Upper lobe of right lung (tissue), 1 donor: Measurements from ENCODE around the gene RAP1GAP2. TPM values are rescaled to one million over a fixed set of nuclear protein-coding genes. Genes with fewer than 3 reads are reported as not detected.
A peak's percentile ranks its signal among the peaks of the same experiment; 100 is the strongest.

Source experiments
- ATAC-seq: fragments of 200-7000 bp; cut with Tn5 transposase; one replicate; pipeline ENCODE4 v1.9.1; 2020; ENCODE audit warnings: mild to moderate bottlenecking, moderate library complexity
- DNase-seq: peaks from one replicate; pipeline ENCODE4 v3.0.0-alpha.2; 2020
- H3K27ac ChIP-seq: fragments of 200-600 bp; one replicate; pipeline ENCODE4 v1.8.0; 2022
- H3K27me3 ChIP-seq: fragments of 200-600 bp; one replicate; pipeline ENCODE4 v1.8.0; 2022; ENCODE audit warnings: mild to moderate bottlenecking
- H3K36me3 ChIP-seq: fragments of 200-600 bp; one replicate; pipeline ENCODE4 v1.8.0; 2022
- H3K4me1 ChIP-seq: fragments of 200-600 bp; one replicate; pipeline ENCODE4 v1.8.0; 2022
- H3K4me3 ChIP-seq: fragments of 200-600 bp; one replicate; pipeline ENCODE4 v1.8.0; 2022; ENCODE audit warnings: mild to moderate bottlenecking
- H3K9me3 ChIP-seq: fragments of 200-600 bp; one replicate; pipeline ENCODE4 v1.8.0; 2022
- intact Hi-C: fragments of 100-400 bp; cut with DNase I; formaldehyde crosslinking; loops from one replicate; pipeline ENCODE4 v1.11.0; 2022
- total RNA-seq: library from RNA; stranded (reverse); fragmentation: NEBNext Ultra II Directional; extraction: Animal tissue kit (Norgen Biotek cat#: 25700); gene quantifications from one replicate; pipeline ENCODE4 v1.2.1, GENCODE V29; 2021
- TF ChIP-seq, protein P1 (sequence below): fragments of 200-600 bp; IDR thresholded peaks from one replicate; pipeline ENCODE4 v1.8.0; 2022; ENCODE audit warnings: antibody characterized with exemption
- donor health status: DM: no; HTN: yes; CAD: no; lungs with severe emphysema.

RAP1GAP2 gene
- total RNA-seq, 1 donor from 2014 or later: 16.1 TPM

DNA sequence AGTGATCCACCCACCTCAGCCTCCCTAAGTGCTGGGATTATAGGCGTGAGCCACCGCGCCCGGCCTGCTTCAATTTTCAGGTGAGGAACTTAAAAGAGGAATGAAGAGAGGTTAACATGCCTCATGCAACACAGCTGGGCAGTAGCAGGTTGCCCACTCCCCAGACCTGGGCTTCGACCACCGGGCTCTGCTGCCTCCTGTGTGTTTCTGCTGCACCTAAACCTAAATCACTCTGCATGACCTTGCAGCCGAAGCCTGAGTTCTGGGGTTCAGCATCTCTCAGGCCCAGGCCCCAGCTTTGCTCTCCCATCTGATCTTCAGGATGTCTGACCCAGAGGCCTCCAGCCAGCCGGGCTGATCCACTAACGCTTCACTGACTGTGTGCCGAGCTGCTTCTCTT lies 154.6 kb downstream of the RAP1GAP2 start:
- intact Hi-C loops: no loop called here
- no peaks in the 10 kb centered on the region for H3K4me1 ChIP-seq
- no peaks in the 10 kb centered on the region for H3K9me3 ChIP-seq
- no peaks in the 10 kb centered on the region for H3K27me3 ChIP-seq
- ATAC-seq: no peak
- TF ChIP-seq, protein P1, sequence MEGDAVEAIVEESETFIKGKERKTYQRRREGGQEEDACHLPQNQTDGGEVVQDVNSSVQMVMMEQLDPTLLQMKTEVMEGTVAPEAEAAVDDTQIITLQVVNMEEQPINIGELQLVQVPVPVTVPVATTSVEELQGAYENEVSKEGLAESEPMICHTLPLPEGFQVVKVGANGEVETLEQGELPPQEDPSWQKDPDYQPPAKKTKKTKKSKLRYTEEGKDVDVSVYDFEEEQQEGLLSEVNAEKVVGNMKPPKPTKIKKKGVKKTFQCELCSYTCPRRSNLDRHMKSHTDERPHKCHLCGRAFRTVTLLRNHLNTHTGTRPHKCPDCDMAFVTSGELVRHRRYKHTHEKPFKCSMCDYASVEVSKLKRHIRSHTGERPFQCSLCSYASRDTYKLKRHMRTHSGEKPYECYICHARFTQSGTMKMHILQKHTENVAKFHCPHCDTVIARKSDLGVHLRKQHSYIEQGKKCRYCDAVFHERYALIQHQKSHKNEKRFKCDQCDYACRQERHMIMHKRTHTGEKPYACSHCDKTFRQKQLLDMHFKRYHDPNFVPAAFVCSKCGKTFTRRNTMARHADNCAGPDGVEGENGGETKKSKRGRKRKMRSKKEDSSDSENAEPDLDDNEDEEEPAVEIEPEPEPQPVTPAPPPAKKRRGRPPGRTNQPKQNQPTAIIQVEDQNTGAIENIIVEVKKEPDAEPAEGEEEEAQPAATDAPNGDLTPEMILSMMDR: no peak
- H3K4me3 ChIP-seq: no peak overlapping the region
- peak; percentile 50 for DNase-seq
- no peak overlapping the region for H3K27ac ChIP-seq
- H3K36me3 ChIP-seq: no peaks in the 10 kb centered on the region

DNA sequence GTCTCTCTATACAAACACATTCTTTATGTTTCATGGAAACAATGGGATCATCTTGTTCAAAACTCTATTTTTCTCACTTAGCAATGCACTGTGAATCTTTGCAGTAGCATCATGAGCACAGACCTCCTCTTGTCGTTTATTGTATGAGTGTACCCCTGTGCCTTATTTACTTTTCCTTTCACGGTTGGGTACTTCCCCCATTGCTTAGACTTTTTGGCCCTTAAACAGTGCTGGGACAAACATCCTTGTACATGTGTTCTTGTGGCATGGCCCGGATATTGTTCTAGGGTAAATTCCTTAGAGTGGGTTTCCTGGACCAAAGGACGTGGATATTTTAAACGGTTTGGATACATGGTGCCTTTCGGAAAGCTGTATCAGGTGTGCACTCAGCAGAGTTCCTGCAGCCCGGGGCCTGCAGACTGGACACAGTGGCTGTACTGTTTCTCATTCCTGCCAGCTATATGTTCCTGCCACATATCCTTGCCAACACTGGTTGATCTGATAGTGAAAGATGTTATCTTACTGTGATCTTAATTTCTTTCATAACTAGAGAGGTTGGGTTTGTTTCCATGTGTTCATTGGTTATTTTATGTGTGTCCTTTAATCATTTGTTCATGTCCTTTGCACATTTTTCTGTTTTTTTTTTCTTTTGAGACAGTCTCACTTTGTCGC lies 156.1 kb downstream of the RAP1GAP2 start:
- Histone ChIP-seq H3K4me3 (no peak overlapping the region), H3K27me3 (no peaks in the 10 kb centered on the region), H3K4me1 (no peaks in the 10 kb centered on the region), H3K9me3 (no peaks in the 10 kb centered on the region), H3K36me3 (no peaks in the 10 kb centered on the region), H3K27ac (no peak overlapping the region)
- intact Hi-C loops: no loop called here
- TF ChIP-seq, protein P1: no peak
- DNase-seq (no peak), ATAC-seq (no peak)

DNA sequence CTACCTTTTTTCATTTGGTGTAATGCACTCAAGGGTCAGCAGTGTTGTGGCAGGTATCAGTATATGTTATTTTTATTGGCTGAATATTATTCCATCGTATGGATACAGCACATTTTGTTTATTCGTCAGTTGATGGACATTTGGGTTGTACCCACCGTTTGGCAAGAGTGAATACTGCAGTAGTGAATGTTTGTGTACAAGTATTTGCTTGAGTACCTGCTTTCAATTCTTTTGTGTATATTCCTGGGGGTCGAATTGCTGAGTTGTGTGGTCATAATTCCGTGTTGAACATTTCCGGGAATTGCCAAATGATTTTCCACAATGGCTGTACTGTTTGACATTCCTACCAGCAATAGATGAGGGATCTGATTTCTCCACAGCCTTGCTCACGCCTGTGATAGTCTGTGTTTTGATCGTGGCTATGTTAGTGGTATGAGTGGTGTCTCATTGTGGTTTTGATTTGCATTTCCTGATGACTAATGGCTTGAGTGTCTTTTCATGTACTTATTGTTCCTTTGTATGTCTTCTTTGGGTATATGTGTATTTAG lies 158.7 kb downstream of the RAP1GAP2 start:
- H3K27ac ChIP-seq: no peak overlapping the region
- no peaks in the 10 kb centered on the region for H3K9me3 ChIP-seq
- ATAC-seq: peak; percentile 53
- DNase-seq: no peak
- H3K4me1 ChIP-seq: no peaks in the 10 kb centered on the region
- TF ChIP-seq, protein P1: no peak
- intact Hi-C loops: no loop called here
- no peaks in the 10 kb centered on the region for H3K27me3 ChIP-seq
- no peak overlapping the region for H3K4me3 ChIP-seq
- no peaks in the 10 kb centered on the region for H3K36me3 ChIP-seq

DNA sequence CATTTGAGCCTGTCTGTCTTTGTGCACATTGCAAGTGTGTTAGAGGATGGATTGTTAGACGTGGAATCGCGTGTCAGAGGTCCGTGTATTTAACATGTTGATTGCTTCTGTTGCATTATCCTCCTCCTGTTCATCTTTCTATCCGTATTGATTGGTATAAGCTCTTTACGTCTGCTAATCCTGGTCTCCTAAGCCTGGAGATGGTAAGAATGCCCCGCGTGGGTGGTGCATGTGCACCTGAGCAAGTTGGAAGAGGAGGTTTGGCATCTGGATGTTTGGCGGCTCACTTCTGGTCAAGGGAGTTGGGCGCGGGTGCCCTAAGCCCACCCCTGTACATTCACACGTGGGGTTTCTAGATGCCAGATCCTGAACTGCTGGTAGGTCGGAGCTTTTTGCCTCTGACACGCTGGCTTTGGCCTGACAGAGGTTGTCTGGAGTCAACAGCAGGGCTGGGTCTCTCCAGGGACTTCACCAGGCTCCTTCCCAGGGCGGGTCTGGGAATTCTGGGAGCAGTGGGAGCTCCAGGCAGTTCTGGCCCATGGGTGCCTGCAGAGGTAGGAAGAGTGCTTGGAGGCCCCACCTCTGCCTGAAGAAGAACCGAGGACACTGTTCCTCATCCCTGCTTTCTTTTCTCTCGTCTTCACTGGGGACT lies 159.8 kb downstream of the RAP1GAP2 start:
- no peaks in the 10 kb centered on the region for H3K4me1 ChIP-seq
- no peaks in the 10 kb centered on the region for H3K36me3 ChIP-seq
- no peaks in the 10 kb centered on the region for H3K9me3 ChIP-seq
- TF ChIP-seq, protein P1: no peak
- H3K4me3 ChIP-seq: no peak overlapping the region
- H3K27me3 ChIP-seq: no peaks in the 10 kb centered on the region
- DNase-seq: peak; percentile 42
- no peak overlapping the region for H3K27ac ChIP-seq
- intact Hi-C loops: no loop called here
- ATAC-seq: no peak

DNA sequence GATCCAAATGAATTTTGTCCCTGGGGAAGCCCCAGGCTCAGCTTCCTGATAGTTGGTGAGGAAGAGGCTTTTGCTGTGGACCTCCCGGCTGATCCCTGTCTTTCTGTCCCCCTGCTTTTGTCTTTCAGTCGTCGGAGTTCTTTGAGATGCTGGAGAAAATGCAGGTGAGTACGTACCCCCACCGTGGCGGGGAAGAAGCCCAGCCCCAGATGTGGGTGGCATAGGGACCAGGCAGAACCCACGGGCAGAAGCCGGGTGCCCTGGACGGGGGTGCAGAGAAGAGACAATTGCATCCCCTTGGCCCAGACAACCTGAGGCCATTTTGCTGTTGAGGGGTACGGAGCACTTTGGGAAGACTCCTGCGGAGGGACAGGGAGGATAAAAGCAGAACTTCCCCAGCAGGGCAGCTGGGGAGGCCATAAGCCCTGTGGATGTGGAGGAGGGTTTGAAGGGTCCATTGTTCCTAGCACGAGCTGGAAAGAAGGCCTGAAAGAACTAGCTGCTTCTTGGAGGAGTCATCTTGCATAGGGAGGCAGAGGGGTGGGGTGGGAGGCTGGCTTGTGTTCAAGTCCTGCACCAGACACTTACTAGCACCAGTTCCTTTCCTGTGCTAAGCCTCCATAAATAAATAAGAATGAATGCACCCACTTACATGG lies 161.5 kb downstream of the RAP1GAP2 start:
- Histone ChIP-seq H3K36me3 (no peaks in the 10 kb centered on the region), H3K4me3 (no peak overlapping the region), H3K4me1 (no peaks in the 10 kb centered on the region), H3K9me3 (no peaks in the 10 kb centered on the region), H3K27me3 (no peaks in the 10 kb centered on the region), H3K27ac (no peak overlapping the region)
- intact Hi-C loops: no loop called here
- DNase-seq (peak; percentile 40), ATAC-seq (no peak)
- TF ChIP-seq, protein P1: no peak
